HuH-7.5 (cell line): ENCODE data around the gene ELOVL5.

Source experiments
- DNase-seq: peaks from one replicate; pipeline ENCODE4 v3.0.0; 2011; ENCODE audit warnings: low spot score

Gene ELOVL5

DNA sequence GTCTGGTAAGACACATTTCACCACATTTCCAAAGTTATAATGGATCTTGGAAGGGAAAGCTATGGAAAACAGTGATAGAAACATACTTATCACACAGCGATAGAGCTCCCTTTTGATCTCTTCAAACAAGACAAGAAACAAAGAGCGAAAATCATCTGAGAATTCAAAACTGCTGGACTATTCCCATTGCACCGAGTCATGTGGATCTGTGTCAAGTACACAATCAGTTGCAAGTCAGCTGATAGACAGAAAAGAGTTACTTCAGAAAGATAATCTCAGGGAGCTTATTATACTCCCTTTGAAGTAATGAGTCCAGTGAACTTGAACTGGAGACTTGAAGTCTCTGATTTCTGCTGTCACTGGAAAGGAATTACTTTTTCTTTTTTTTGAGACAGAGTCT lies 110.4 kb downstream of the ELOVL5 start:
- no peak for DNase-seq

GRCh38 chr6:53236241-53236640 lies 112.5 kb downstream of the ELOVL5 start:
- DNase-seq, result no peak

DNA sequence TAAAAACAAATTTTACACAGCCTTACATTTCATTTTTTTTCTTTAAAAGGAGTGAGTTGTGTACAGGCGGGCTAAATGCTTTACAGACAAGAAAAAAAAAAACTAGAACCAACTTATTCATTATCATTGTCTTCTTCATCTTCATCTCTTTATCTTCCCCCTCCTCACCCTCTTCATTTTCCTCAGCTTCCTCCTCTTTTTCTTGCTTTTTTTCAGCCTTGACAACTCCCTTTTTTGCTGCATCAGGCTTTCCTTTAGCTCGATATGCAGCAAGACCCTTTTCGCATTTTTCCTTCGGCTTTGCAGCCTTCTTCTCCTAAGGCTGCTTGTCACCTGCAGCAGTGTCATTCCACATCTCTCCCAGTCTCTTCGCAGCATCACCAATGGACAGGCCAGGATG lies 113.2 kb downstream of the ELOVL5 start:
- DNase-seq, result no peak

GRCh38 chr6:53233309-53233708 lies 115.4 kb downstream of the ELOVL5 start:
- no peak for DNase-seq

- DNase-seq, result no peak
Observed at GRCh38 chr6:53230775-53231467, 117.8 kb downstream of the ELOVL5 start.

GRCh38 chr6:53227847-53228246 lies 120.9 kb downstream of the ELOVL5 start:
- DNase-seq, result no peak

DNA sequence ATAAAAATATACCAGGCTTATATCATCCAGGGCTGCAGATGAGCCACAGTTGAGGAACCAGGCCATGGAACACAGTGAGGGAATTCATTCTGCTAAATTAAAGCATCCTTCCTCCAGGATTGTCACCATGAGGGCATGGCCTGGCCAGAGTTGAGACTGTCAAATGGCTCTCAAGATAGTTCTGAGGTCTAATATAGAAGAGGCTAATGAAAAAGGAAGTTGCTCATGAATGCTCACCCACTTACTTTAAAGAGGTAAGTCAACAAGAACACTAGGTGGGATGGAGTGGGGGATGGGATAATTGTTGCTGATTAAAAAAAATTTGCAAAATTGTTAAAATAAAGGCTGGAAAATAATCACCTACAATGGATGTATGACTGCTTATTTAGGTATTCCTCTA lies 128.1 kb downstream of the ELOVL5 start:
- no peak for DNase-seq
